A549 treated with dexamethasone at 1 μM for 4 hours (cell line): Measurements from ENCODE around the gene TMEM266. TPM values are rescaled to one million over a fixed set of nuclear protein-coding genes. Genes with fewer than 3 reads are reported as not detected.

Experiments
- total RNA-seq: library from RNA; stranded (reverse); fragments of 200-300 nt; extraction: Qiagen RNA extraction; gene quantifications from 5 replicates; pipeline ENCODE4 v1.2.3, GENCODE V29; 2022

The TMEM266 gene
- 0.13 to 0.29 TPM (median 0.22 TPM) in 5 replicates for total RNA-seq

GRCh38 chr15:76059320-76060117 lies at the start of gene TMEM266:
Gene TMEM266, plus strand, starts transcription at chr15:76059985. Its CDS starts 74,279 bp downstream, at chr15:76134264.

GRCh38 chr15:76011627-76012551 lies 47.9 kb upstream of the TMEM266 start, which contains the start of gene NRG4:
Gene NRG4, minus strand, starts transcription at chr15:76012424. Its CDS starts 1,194 bp downstream, at chr15:76011230.

Other genes starting within 250 kb of the TMEM266 start
- 37.3 to 44.9 TPM (median 42.6 TPM) in 5 replicates for gene UBE2Q2, start 216.5 kb upstream of the TMEM266 start, total RNA-seq
- gene FBXO22, start 156.1 kb upstream of the TMEM266 start, total RNA-seq = 64.7 to 84.3 TPM (median 77.5 TPM) in 5 replicates
- gene NRG4, start 47.6 kb upstream of the TMEM266 start, total RNA-seq = 0.25 to 1.1 TPM (median 0.68 TPM) in 5 replicates